HG02759 (cell line): ENCODE measurements around the gene ZNF80.
A peak's percentile ranks its signal among the peaks of the same experiment; 100 is the strongest.

Experiments used
- ATAC-seq: cut with Tn5 transposase; IDR thresholded peaks from one replicate; pipeline ENCODE4 v1.9.1; 2021; ENCODE audit warnings: mild to moderate bottlenecking, moderate library complexity; ENCODE audit not compliant: unreplicated experiment

The ZNF80 gene

GRCh38 chr3:114221165-114221880, 16.1 kb downstream of the ZNF80 start:
- ATAC-seq: no peak

- no peak for ATAC-seq
Measured at GRCh38 chr3:114219741-114220140, 17.6 kb downstream of the ZNF80 start.

- no peak for ATAC-seq
Measured at GRCh38 chr3:114218578-114219185, 18.7 kb downstream of the ZNF80 start.

GRCh38 chr3:114218006-114218405, 19.4 kb downstream of the ZNF80 start:
- ATAC-seq: no peak

GRCh38 chr3:114217266-114217665, 20.1 kb downstream of the ZNF80 start:
- no peak for ATAC-seq

- no peak for ATAC-seq
Measured at GRCh38 chr3:114216186-114216970, 21.0 kb downstream of the ZNF80 start.

- peak; percentile 35 for ATAC-seq
Measured at GRCh38 chr3:114214542-114215341, 22.6 kb downstream of the ZNF80 start.

- ATAC-seq: peak; percentile 82
Measured at GRCh38 chr3:114213627-114214541, 23.5 kb downstream of the ZNF80 start.

GRCh38 chr3:114213292-114213626, 24.1 kb downstream of the ZNF80 start:
- ATAC-seq: peak; percentile 6

- ATAC-seq: no peak
Measured at GRCh38 chr3:114212646-114213045, 24.7 kb downstream of the ZNF80 start.

- ATAC-seq: peak; percentile 96
Measured at GRCh38 chr3:114207768-114208167, 29.6 kb downstream of the ZNF80 start.

- no peak for ATAC-seq
Measured at GRCh38 chr3:114206342-114206741, 31.0 kb downstream of the ZNF80 start.

GRCh38 chr3:114205541-114205940, 31.8 kb downstream of the ZNF80 start:
- ATAC-seq: no peak

- ATAC-seq: no peak
Measured at GRCh38 chr3:114194750-114195149, 42.6 kb downstream of the ZNF80 start.

- no peak for ATAC-seq
Measured at GRCh38 chr3:114192136-114192535, 45.2 kb downstream of the ZNF80 start.

GRCh38 chr3:114186501-114186900, 50.9 kb downstream of the ZNF80 start:
- ATAC-seq: no peak
